Measurements from ENCODE around the gene PGAM5.

GRCh38 chr12:132716356-132716755, 5.7 kb downstream of the PGAM5 start:
- TF ChIP-seq POLR2A (IDR thresholded peaks at IDR 0.05) (no peak), POLR2AphosphoS5 (IDR thresholded peaks at IDR 0.05) (no peak), CTCF (IDR thresholded peaks at IDR 0.05) (no peak)
